ENCODE results near the gene CASP14.
"Not testable (repeated sequence)": the region's sequence is repeated elsewhere in the genome, so short reads cannot be mapped to it uniquely, and the experiment has no call there.

Gene CASP14

GRCh38 chr19:15048885-15049541, at the start of gene CASP14:
CASP14 (plus strand) TSS chr19:15049480; CDS start chr19:15052252, 2,772 bp downstream.
- Histone ChIP-seq H3K27ac (ENCODE audit: low read length) (no peak within 1 kb of the TSS), H3K36me3 (ENCODE audit: control insufficient read depth, low read depth, low read length) (no peaks in the 10 kb centered on the region), H3K4me1 (ENCODE audit: control insufficient read depth, low read depth, low read length) (no peaks in the 10 kb centered on the region), H3K9ac (ENCODE audit: low read length) (no peak within 1 kb of the TSS), H3K27me3 (ENCODE audit: control insufficient read depth, insufficient read depth, low read length) (no peaks in the 10 kb centered on the region), H3K4me3 (ENCODE audit: low read length) (no peak within 1 kb of the TSS), H3K9me3 (ENCODE audit: control insufficient read depth, low read depth, low read length) (peaks cover 28% of the 10 kb centered on the region)

- H3K36me3 ChIP-seq (ENCODE audit: control insufficient read depth, low read depth, low read length): no peaks in the 10 kb centered on the region
Observed at GRCh38 chr19:15008308-15008707, 41.0 kb upstream of the CASP14 start.

GRCh38 chr19:15010501-15011300, 38.6 kb upstream of the CASP14 start:
- no peaks in the 10 kb centered on the region for H3K9me3 ChIP-seq (ENCODE audit: control insufficient read depth, low read depth, low read length)
- no peaks in the 10 kb centered on the region for H3K36me3 ChIP-seq (ENCODE audit: control insufficient read depth, low read depth, low read length)
- H3K27ac ChIP-seq (ENCODE audit: low read length): no peak overlapping the region
- peak overlapping the region; percentile 50 for H3K9ac ChIP-seq (ENCODE audit: low read length)
- H3K27me3 ChIP-seq (ENCODE audit: control insufficient read depth, insufficient read depth, low read length): peaks cover 47% of the 10 kb centered on the region
- H3K4me3 ChIP-seq (ENCODE audit: low read length): peak overlapping the region; percentile 60
- H3K4me1 ChIP-seq (ENCODE audit: control insufficient read depth, low read depth, low read length): no peaks in the 10 kb centered on the region

More at GRCh38 chr19:15008308-15008707, 41.0 kb upstream of the CASP14 start:
- Histone ChIP-seq H3K4me3 (ENCODE audit: low read length) (no peak overlapping the region), H3K27ac (ENCODE audit: low read length) (no peak overlapping the region), H3K4me1 (ENCODE audit: control insufficient read depth, low read depth, low read length) (no peaks in the 10 kb centered on the region), H3K27me3 (ENCODE audit: control insufficient read depth, insufficient read depth, low read length) (peaks cover 36% of the 10 kb centered on the region), H3K9me3 (ENCODE audit: control insufficient read depth, low read depth, low read length) (no peaks in the 10 kb centered on the region), H3K9ac (ENCODE audit: low read length) (no peak overlapping the region)

DNA sequence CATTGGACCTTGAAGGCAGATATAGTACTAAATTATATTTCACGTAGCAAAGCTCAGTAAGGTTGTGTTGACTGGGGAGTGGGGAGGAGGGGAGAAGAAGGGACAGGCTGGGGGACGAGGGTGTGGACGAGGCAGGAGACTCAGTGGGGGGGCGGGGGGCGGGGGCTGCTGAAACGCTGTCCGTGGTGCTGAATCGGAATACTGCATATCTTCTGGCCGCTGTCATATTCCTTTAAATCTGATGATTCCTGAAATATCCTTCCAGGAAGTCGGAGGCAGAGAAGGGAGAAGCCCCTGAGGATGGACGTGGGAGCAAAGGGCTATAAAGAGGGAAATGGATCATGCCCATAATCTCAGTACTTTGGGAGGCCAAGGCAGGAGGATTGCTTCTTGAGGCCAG, 34.7 kb upstream of the CASP14 start:
- H3K9me3 ChIP-seq (ENCODE audit: control insufficient read depth, low read depth, low read length): no peaks in the 10 kb centered on the region
- peaks cover 47% of the 10 kb centered on the region for H3K27me3 ChIP-seq (ENCODE audit: control insufficient read depth, insufficient read depth, low read length)
- H3K27ac ChIP-seq (ENCODE audit: low read length): no peak overlapping the region
- no peak overlapping the region for H3K9ac ChIP-seq (ENCODE audit: low read length)
- H3K4me1 ChIP-seq (ENCODE audit: control insufficient read depth, low read depth, low read length): no peaks in the 10 kb centered on the region
- H3K36me3 ChIP-seq (ENCODE audit: control insufficient read depth, low read depth, low read length): no peaks in the 10 kb centered on the region
- no peak overlapping the region for H3K4me3 ChIP-seq (ENCODE audit: low read length)

GRCh38 chr19:15015946-15016542, 33.2 kb upstream of the CASP14 start:
- peaks cover 33% of the 10 kb centered on the region for H3K27me3 ChIP-seq (ENCODE audit: control insufficient read depth, insufficient read depth, low read length)
- H3K36me3 ChIP-seq (ENCODE audit: control insufficient read depth, low read depth, low read length): no peaks in the 10 kb centered on the region
- H3K9me3 ChIP-seq (ENCODE audit: control insufficient read depth, low read depth, low read length): no peaks in the 10 kb centered on the region

DNA sequence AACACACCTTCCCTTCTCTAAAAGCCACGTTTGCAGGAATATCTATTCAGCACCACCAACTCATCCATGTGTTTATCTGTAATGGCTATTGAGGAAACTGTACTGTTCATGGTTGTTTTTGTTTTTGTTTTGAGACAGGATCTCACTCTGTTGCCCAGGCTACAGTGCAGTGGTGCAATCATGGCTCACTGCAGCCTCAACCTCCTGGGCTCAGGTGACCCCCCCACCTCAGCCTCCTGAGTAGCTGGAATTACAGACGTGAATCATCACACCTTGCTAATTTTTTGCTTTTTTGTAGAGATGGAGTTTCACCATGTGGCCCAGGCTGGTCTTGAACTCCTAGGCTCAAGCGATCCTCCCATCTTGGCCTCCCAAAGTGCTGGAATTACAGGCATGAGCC, 30.4 kb upstream of the CASP14 start:
- H3K9ac ChIP-seq (ENCODE audit: low read length); H3K4me1 ChIP-seq (ENCODE audit: control insufficient read depth, low read depth, low read length); H3K27ac ChIP-seq (ENCODE audit: low read length); H3K36me3 ChIP-seq (ENCODE audit: control insufficient read depth, low read depth, low read length); H3K27me3 ChIP-seq (ENCODE audit: control insufficient read depth, insufficient read depth, low read length); H3K9me3 ChIP-seq (ENCODE audit: control insufficient read depth, low read depth, low read length); H3K4me3 ChIP-seq (ENCODE audit: low read length): not testable (repeated sequence)

More at GRCh38 chr19:15015946-15016542, 33.2 kb upstream of the CASP14 start:
- H3K4me1 ChIP-seq (ENCODE audit: control insufficient read depth, low read depth, low read length): no peaks in the 10 kb centered on the region
- no peak overlapping the region for H3K27ac ChIP-seq (ENCODE audit: low read length)
- H3K4me3 ChIP-seq (ENCODE audit: low read length): no peak overlapping the region
- no peak overlapping the region for H3K9ac ChIP-seq (ENCODE audit: low read length)

- Histone ChIP-seq H3K27ac (ENCODE audit: low read length) (no peak overlapping the region), H3K4me1 (ENCODE audit: control insufficient read depth, low read depth, low read length) (no peaks in the 10 kb centered on the region), H3K36me3 (ENCODE audit: control insufficient read depth, low read depth, low read length) (no peaks in the 10 kb centered on the region), H3K9ac (ENCODE audit: low read length) (no peak overlapping the region), H3K9me3 (ENCODE audit: control insufficient read depth, low read depth, low read length) (no peaks in the 10 kb centered on the region), H3K4me3 (ENCODE audit: low read length) (no peak overlapping the region), H3K27me3 (ENCODE audit: control insufficient read depth, insufficient read depth, low read length) (no peaks in the 10 kb centered on the region)
Observed at GRCh38 chr19:15021286-15022007, 27.8 kb upstream of the CASP14 start.

GRCh38 chr19:15022752-15023151, 26.5 kb upstream of the CASP14 start:
- Histone ChIP-seq H3K9me3 (ENCODE audit: control insufficient read depth, low read depth, low read length) (no peaks in the 10 kb centered on the region), H3K4me1 (ENCODE audit: control insufficient read depth, low read depth, low read length) (no peaks in the 10 kb centered on the region), H3K27ac (ENCODE audit: low read length) (no peak overlapping the region), H3K4me3 (ENCODE audit: low read length) (no peak overlapping the region), H3K36me3 (ENCODE audit: control insufficient read depth, low read depth, low read length) (no peaks in the 10 kb centered on the region), H3K9ac (ENCODE audit: low read length) (no peak overlapping the region), H3K27me3 (ENCODE audit: control insufficient read depth, insufficient read depth, low read length) (no peaks in the 10 kb centered on the region)

DNA sequence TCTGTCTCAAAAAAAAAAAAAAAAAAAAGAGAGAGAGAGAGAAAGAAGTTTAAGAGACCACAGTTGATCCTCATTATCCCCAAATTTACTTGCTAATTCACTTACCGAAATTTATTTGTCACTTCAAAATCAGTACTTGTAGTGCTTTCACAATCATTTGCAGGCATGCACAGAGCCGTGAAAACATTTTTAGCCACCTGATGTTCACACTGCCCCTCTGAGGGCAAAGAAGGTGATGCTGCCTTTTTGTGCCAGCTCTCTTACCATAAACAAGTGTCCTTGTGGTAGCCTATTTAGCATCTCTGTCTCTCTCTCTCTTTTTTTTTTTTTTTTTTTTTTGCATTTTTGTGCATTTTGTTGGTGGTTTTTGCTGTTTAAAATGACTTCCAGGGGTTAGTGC, 24.1 kb upstream of the CASP14 start:
- no peak overlapping the region for H3K4me3 ChIP-seq (ENCODE audit: low read length)
- H3K9me3 ChIP-seq (ENCODE audit: control insufficient read depth, low read depth, low read length): no peaks in the 10 kb centered on the region
- H3K27me3 ChIP-seq (ENCODE audit: control insufficient read depth, insufficient read depth, low read length): no peaks in the 10 kb centered on the region
- no peak overlapping the region for H3K9ac ChIP-seq (ENCODE audit: low read length)
- H3K36me3 ChIP-seq (ENCODE audit: control insufficient read depth, low read depth, low read length): no peaks in the 10 kb centered on the region
- no peaks in the 10 kb centered on the region for H3K4me1 ChIP-seq (ENCODE audit: control insufficient read depth, low read depth, low read length)
- no peak overlapping the region for H3K27ac ChIP-seq (ENCODE audit: low read length)

GRCh38 chr19:15028490-15028889, 20.8 kb upstream of the CASP14 start:
- Histone ChIP-seq H3K27me3 (ENCODE audit: control insufficient read depth, insufficient read depth, low read length) (no peaks in the 10 kb centered on the region), H3K9me3 (ENCODE audit: control insufficient read depth, low read depth, low read length) (no peaks in the 10 kb centered on the region), H3K4me1 (ENCODE audit: control insufficient read depth, low read depth, low read length) (no peaks in the 10 kb centered on the region), H3K36me3 (ENCODE audit: control insufficient read depth, low read depth, low read length) (no peaks in the 10 kb centered on the region), H3K9ac (ENCODE audit: low read length) (no peak overlapping the region), H3K27ac (ENCODE audit: low read length) (no peak overlapping the region), H3K4me3 (ENCODE audit: low read length) (no peak overlapping the region)

- no peaks in the 10 kb centered on the region for H3K36me3 ChIP-seq (ENCODE audit: control insufficient read depth, low read depth, low read length)
- H3K27me3 ChIP-seq (ENCODE audit: control insufficient read depth, insufficient read depth, low read length): no peaks in the 10 kb centered on the region
- H3K4me3 ChIP-seq (ENCODE audit: low read length): no peak overlapping the region
- no peaks in the 10 kb centered on the region for H3K9me3 ChIP-seq (ENCODE audit: control insufficient read depth, low read depth, low read length)
- H3K9ac ChIP-seq (ENCODE audit: low read length): no peak overlapping the region
- H3K27ac ChIP-seq (ENCODE audit: low read length): no peak overlapping the region
- H3K4me1 ChIP-seq (ENCODE audit: control insufficient read depth, low read depth, low read length): no peaks in the 10 kb centered on the region
Observed at GRCh38 chr19:15031675-15032074, 17.6 kb upstream of the CASP14 start.

All from iPS-18a (cell line).